Endothelial cell (in vitro differentiated cells): ENCODE measurements around the gene MDM4. TPM values are rescaled to one million over a fixed set of nuclear protein-coding genes. Genes with fewer than 3 reads are reported as not detected.

Experiments used
- DNase-seq: peaks from one replicate; pipeline ENCODE4 v3.0.0; 2021; ENCODE audit warnings: low spot score
- H3K27ac Mint-ChIP-seq: one replicate; pipeline ENCODE4 v1.8.0; 2021; ENCODE audit warnings: mixed read lengths, inconsistent platforms; ENCODE audit not compliant: unreplicated experiment
- H3K27me3 Mint-ChIP-seq: one replicate; pipeline ENCODE4 v1.8.0; 2021; ENCODE audit warnings: mild to moderate bottlenecking, moderate library complexity, mixed read lengths, inconsistent platforms; ENCODE audit not compliant: unreplicated experiment
- H3K36me3 Mint-ChIP-seq: one replicate; pipeline ENCODE4 v1.8.0; 2021; ENCODE audit warnings: mild to moderate bottlenecking, low read depth, mixed read lengths, inconsistent platforms; ENCODE audit not compliant: unreplicated experiment
- H3K4me1 Mint-ChIP-seq: one replicate; pipeline ENCODE4 v1.8.0; 2021; ENCODE audit warnings: mild to moderate bottlenecking, mixed read lengths, inconsistent platforms; ENCODE audit not compliant: unreplicated experiment
- H3K4me3 Mint-ChIP-seq: one replicate; pipeline ENCODE4 v1.8.0; 2021; ENCODE audit warnings: mild to moderate bottlenecking, mixed read lengths, inconsistent platforms; ENCODE audit not compliant: unreplicated experiment
- H3K9me3 Mint-ChIP-seq: one replicate; pipeline ENCODE4 v1.8.0; 2021; ENCODE audit warnings: mixed read lengths, inconsistent platforms; ENCODE audit not compliant: unreplicated experiment
- CTCF ChIP-seq: fragments of 200-600 bp; sonication (generic); IDR thresholded peaks from one replicate; pipeline ENCODE4 v1.5.0; 2021; ENCODE audit warnings: antibody characterized with exemption; ENCODE audit not compliant: unreplicated experiment
- total RNA-seq: library from RNA; stranded (reverse); fragmentation: NEBNext Ultra II Directional; extraction: Animal tissue kit (Norgen Biotek cat#: 25700); gene quantifications from one replicate; pipeline ENCODE4 v1.2.1, GENCODE V29; 2021; ENCODE audit not compliant: unreplicated experiment

MDM4 gene
- total RNA-seq, 1 donor from 2014 or later = 57.8 TPM

DNA sequence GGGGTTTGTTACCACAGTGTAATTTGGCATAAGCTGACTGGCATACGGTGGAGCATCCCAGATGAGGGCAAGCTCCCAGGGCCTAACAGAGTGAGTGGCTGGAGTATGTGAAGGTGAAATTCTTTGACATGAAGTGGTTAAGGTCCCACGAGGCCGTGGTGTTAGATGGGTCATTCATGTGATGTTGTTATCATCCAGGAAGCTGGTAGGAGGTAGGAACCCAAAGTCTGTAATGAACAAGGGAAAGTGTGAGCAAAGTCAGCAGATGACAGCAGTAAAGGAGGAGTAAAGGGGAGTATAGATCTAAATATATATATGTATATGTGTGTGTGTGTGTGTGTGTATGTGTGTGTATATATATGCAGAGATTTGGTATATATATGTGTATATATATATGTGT lies 47.6 kb downstream of the MDM4 start:
- Mint-ChIP-seq H3K9me3 (no peaks in the 10 kb centered on the region), H3K27me3 (peaks cover 6% of the 10 kb centered on the region), H3K27ac (no peak overlapping the region), H3K4me3 (no peak overlapping the region), H3K36me3 (peaks cover 3% of the 10 kb centered on the region), H3K4me1 (peaks cover 26% of the 10 kb centered on the region)
- no peak for TF ChIP-seq CTCF
- no peak for DNase-seq

- Mint-ChIP-seq H3K36me3 (peaks cover 3% of the 10 kb centered on the region), H3K4me1 (peaks cover 28% of the 10 kb centered on the region), H3K27ac (no peak overlapping the region), H3K9me3 (no peaks in the 10 kb centered on the region), H3K4me3 (no peak overlapping the region), H3K27me3 (peaks cover 6% of the 10 kb centered on the region)
- DNase-seq = no peak
- TF ChIP-seq CTCF = no peak
Measured at GRCh38 chr1:204564835-204565234, 48.6 kb downstream of the MDM4 start.

GRCh38 chr1:204565617-204566582 lies 49.7 kb downstream of the MDM4 start:
- Mint-ChIP-seq H3K9me3 (no peaks in the 10 kb centered on the region), H3K27ac (no peak overlapping the region), H3K27me3 (peaks cover 3% of the 10 kb centered on the region), H3K4me1 (peaks cover 24% of the 10 kb centered on the region), H3K36me3 (peaks cover 3% of the 10 kb centered on the region), H3K4me3 (no peak overlapping the region)
- DNase-seq = peak; percentile 57
- TF ChIP-seq CTCF = peak; percentile 77

- Mint-ChIP-seq H3K4me3 (no peak overlapping the region), H3K27ac (no peak overlapping the region), H3K9me3 (no peaks in the 10 kb centered on the region), H3K36me3 (peaks cover 3% of the 10 kb centered on the region), H3K4me1 (peaks cover 24% of the 10 kb centered on the region), H3K27me3 (peaks cover 3% of the 10 kb centered on the region)
- DNase-seq = no peak
- TF ChIP-seq CTCF = no peak
Measured at GRCh38 chr1:204566583-204566955, 50.4 kb downstream of the MDM4 start.

GRCh38 chr1:204567071-204567470 lies 50.9 kb downstream of the MDM4 start:
- Mint-ChIP-seq H3K4me1 (peaks cover 24% of the 10 kb centered on the region), H3K36me3 (no peaks in the 10 kb centered on the region)

More at GRCh38 chr1:204567071-204567470, 50.9 kb downstream of the MDM4 start:
- Mint-ChIP-seq H3K4me3 (no peak overlapping the region), H3K27ac (no peak overlapping the region), H3K9me3 (no peaks in the 10 kb centered on the region), H3K27me3 (peaks cover 3% of the 10 kb centered on the region)
- TF ChIP-seq CTCF = no peak
- no peak for DNase-seq
